ENCODE measurements around the gene NEK1. TPM values are rescaled to one million over a fixed set of nuclear protein-coding genes. Genes with fewer than 3 reads are reported as not detected.

The NEK1 gene
- total and polyA plus RNA-seq, 2 experiments from 2014 or later = 9.3 to 19.5 TPM

- peaks cover 20% of the 10 kb centered on the region; the same call in 1 of the 2 replicates for H3K79me2 ChIP-seq (replicated peaks; ENCODE audit: insufficient read depth)
- DNase-seq (ENCODE audit: low spot score) = no peak
Observed at GRCh38 chr4:169604131-169604900, 8.1 kb downstream of the NEK1 start.

More at GRCh38 chr4:169604131-169604900, 8.1 kb downstream of the NEK1 start:
- no peak for TF ChIP-seq ZNF331 (CRISPR knock-in tag; IDR thresholded peaks at IDR 0.05; ENCODE audit: low read depth)
- no peak for TF ChIP-seq EZH2 (IDR thresholded peaks at IDR 0.05; ENCODE audit: low read depth, unreplicated experiment)
- no peak for TF ChIP-seq JUNB (IDR thresholded peaks at IDR 0.05; ENCODE audit: unreplicated experiment)
- no peak for TF ChIP-seq ETS1 (IDR thresholded peaks at IDR 0.05)
- no peak for TF ChIP-seq STAT1 (IDR thresholded peaks at IDR 0.05; ENCODE audit: unreplicated experiment)
- no peak for TF ChIP-seq ZNF114 (CRISPR knock-in tag; IDR thresholded peaks at IDR 0.05)
- no peak for TF ChIP-seq CTCF (conservative IDR thresholded peaks at IDR 0.05; ENCODE audit: low read depth in 2 of 2)
- no peak for TF ChIP-seq POLR2AphosphoS5 (IDR thresholded peaks at IDR 0.05; ENCODE audit: low read depth)
- no peak for TF ChIP-seq ZNF462 (CRISPR knock-in tag; IDR thresholded peaks at IDR 0.05)
- no peak for TF ChIP-seq EZH2phosphoT487 (IDR thresholded peaks at IDR 0.05; ENCODE audit: unreplicated experiment)
- no peak for TF ChIP-seq REST (IDR thresholded peaks at IDR 0.05; ENCODE audit: unreplicated experiment)
- no peak for TF ChIP-seq NANOG (IDR thresholded peaks at IDR 0.05; ENCODE audit: borderline replicate concordance)
- TF ChIP-seq CREB1 (CRISPR knock-in tag; IDR thresholded peaks at IDR 0.05; ENCODE audit: low read depth) = no peak
- Histone ChIP-seq H3K4me2 (no peak overlapping the region), H4K20me1 (replicated peaks; ENCODE audit: insufficient read depth) (no peaks in the 10 kb centered on the region), H3K4me1 (ENCODE audit: insufficient read depth) (no peaks in the 10 kb centered on the region), H3K4me3 (no peak overlapping the region), H3F3A (replicated peaks; ENCODE audit: low read depth) (no peaks in the 10 kb centered on the region), H3K9me2 (ENCODE audit: insufficient read depth) (no peaks in the 10 kb centered on the region), H2AFZ (no peak overlapping the region), H3K27ac (ENCODE audit: low read depth) (no peak overlapping the region), H3K27me3 (ENCODE audit: insufficient read depth) (no peaks in the 10 kb centered on the region), H3K36me3 (ENCODE audit: insufficient read depth) (no peaks in the 10 kb centered on the region; the same call in 1 of the 2 replicates)
- H3K9me3 Mint-ChIP-seq = no peaks in the 10 kb centered on the region
- no peaks in the 10 kb centered on the region for H3K27me3 Mint-ChIP-seq (ENCODE audit: insufficient read depth, low read depth, poor library complexity)
- H3K36me3 Mint-ChIP-seq (ENCODE audit: low read depth) = peaks cover 3% of the 10 kb centered on the region; the same call in 2 of the 3 replicates
- H3K4me1 Mint-ChIP-seq = no peaks in the 10 kb centered on the region
- H3K4me3 Mint-ChIP-seq = no peak overlapping the region
- peak overlapping the region; percentile 84 for H3K27ac Mint-ChIP-seq
- ATAC-seq = no peak
